Activated naive CD4-positive, alpha-beta T cell treated with anti-CD3 and anti-CD28 coated beads, Interleukin-2, amount 50 U/mL, for 72 hours (primary cell): Measurements from ENCODE around the gene PSG5. TPM values are rescaled to one million over a fixed set of nuclear protein-coding genes. Genes with fewer than 3 reads are reported as not detected.
"Not testable (repeated sequence)": the region's sequence is repeated elsewhere in the genome, so short reads cannot be mapped to it uniquely, and the experiment has no call there.

Experiments used
- ATAC-seq, 2 donors: fragments of 150-1000 bp; cut with Tn5 transposase; 2 replicates each; pipeline ENCODE4 v1.10.0; 2021; ENCODE audit warnings: mild to moderate bottlenecking in 2 of 2, moderate library complexity in 2 of 2
- DNase-seq, 2 donors: peaks; one replicate each; pipeline ENCODE4 v3.0.0; 2021 to 2022; ENCODE audit warnings: low spot score in 2 of 2
- H3K27ac Mint-ChIP-seq, 2 donors: one replicate each; pipeline ENCODE4 v1.8.0; 2022; ENCODE audit warnings: mild to moderate bottlenecking in 2 of 2, mixed read lengths in 2 of 2
- H3K36me3 Mint-ChIP-seq, 2 donors: one replicate each; pipeline ENCODE4 v1.8.0; 2022; ENCODE audit warnings: mixed read lengths in 2 of 2
- H3K9me3 Mint-ChIP-seq, 2 donors: one replicate each; pipeline ENCODE4 v1.8.0; 2022; ENCODE audit warnings: mixed read lengths in 2 of 2
- total RNA-seq, 2 donors: library from RNA; stranded (reverse); gene quantifications; one replicate each; pipeline ENCODE4 v1.2.3, GENCODE V29; 2022

The PSG5 gene
- total RNA-seq, 2 donors from 2014 or later: not detected

DNA sequence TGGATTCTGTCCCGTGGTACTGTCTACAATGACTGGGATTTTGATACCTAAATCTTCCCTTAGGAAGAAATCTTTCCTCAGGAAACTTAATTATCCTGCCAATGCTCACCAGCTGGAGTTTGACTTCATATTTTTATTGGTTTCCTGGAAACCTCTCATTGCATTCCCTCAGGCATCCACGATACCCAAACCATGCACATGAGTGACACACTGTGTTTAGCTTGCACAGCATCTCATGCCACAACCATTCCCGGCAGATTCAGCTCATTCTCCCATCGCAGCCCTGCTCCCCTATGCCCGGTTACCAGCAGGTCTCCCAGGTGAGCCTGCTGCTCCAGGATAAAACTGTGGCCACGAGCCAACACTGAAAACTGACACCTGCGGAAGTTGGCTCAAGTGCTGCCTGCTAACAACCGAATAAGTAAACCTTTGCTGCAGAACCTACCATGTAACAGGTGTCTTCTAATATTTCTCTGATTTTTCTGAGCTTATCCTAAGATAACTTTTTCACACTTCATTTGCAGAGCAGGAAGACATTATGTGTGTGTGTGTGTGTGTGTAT lies 55.0 kb downstream of the PSG5 start:
- not testable (repeated sequence) for H3K9me3 Mint-ChIP-seq, ATAC-seq, DNase-seq, H3K27ac Mint-ChIP-seq, H3K36me3 Mint-ChIP-seq

DNA sequence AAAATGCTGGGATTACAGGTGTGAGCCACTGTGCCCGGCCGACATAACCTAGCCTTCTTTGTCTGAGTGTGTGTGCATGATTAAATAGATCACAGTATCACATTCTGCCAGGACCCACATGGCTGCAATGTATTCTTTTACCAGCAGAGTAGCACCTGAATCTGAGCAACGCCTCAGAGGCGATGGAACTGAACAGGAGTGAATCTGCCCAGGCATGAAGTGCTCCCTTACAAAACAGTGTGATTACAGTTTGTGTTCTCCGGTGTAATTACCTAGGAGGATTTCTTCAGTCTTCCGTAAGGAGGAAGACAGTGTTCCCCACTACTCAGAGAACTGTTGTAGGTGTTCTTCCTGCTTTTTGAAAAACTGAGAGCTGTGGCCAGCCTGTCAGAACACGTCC lies 57.1 kb downstream of the PSG5 start:
- H3K27ac Mint-ChIP-seq, H3K9me3 Mint-ChIP-seq, DNase-seq, H3K36me3 Mint-ChIP-seq, ATAC-seq: not testable (repeated sequence)

DNA sequence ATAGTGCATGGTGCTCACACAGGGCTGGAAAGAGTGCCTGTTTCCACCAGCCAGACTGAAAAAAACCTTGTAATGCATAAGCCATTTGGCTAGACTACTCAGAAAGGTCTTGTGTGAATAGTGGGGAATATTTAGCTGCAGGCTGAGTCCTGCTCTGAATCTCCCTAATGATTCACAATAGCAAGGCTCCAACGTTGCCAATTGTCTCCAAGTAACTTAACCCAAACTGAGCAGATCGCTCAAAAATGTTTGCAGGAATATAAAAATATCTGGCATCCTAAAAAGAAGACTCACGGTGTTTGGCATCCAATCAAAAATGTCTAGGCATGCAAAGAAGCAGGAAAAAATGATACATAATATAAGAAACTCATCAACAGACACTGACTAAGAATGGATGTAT lies 59.0 kb downstream of the PSG5 start:
- H3K27ac Mint-ChIP-seq: not testable (repeated sequence)

DNA sequence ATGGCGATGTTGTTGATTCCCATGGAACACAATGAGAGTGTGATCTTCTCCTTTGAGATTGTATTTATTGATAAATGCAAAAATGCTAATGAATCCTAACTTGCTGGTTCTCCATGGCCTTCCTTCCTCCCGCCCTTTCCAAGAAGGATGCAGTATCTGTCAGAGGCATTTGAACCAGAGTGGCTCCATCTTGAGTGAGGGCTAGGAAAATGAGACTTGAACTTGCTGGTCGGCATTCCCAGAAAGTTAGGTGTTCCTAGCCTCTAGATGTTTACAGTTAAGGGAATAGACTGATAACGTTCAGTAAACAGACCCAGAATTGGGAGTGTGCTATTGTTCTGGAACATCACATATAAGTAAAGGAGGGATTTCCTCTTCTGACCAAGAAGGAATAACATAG lies 59.6 kb downstream of the PSG5 start:
- DNase-seq (no peak), ATAC-seq (no peak)
- no peak overlapping the region for H3K27ac Mint-ChIP-seq
- peaks cover 0 to 5% of the 10 kb centered on the region in 2 donors for H3K9me3 Mint-ChIP-seq
- H3K36me3 Mint-ChIP-seq: no peaks in the 10 kb centered on the region

More for the DNA sequence above, 59.0 kb downstream of the PSG5 start:
- not testable (repeated sequence) for H3K9me3 Mint-ChIP-seq, ATAC-seq, DNase-seq, H3K36me3 Mint-ChIP-seq

DNA sequence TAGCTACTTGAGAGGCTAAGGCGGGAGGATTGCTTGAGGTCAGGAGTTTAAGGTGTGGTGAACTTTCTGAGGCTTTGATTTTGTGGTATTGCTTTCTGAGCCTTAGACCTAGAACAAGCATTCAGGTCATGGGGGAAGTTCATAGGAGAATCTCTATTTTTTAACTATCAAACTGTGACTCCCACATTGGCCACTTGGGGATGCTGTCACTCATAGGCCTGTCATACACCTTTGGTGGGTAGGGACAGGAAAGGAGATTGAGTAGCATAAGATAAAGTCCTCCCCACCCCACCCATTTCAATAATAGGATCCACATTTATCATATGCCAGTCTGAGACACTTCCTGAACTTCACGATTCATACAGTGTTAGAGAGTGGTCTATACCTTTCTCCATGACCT lies 62.0 kb downstream of the PSG5 start:
- Mint-ChIP-seq H3K9me3 (peaks cover 0 to 5% of the 10 kb centered on the region in 2 donors), H3K36me3 (no peaks in the 10 kb centered on the region), H3K27ac (no peak overlapping the region)
- ATAC-seq (no peak), DNase-seq (no peak)

DNA sequence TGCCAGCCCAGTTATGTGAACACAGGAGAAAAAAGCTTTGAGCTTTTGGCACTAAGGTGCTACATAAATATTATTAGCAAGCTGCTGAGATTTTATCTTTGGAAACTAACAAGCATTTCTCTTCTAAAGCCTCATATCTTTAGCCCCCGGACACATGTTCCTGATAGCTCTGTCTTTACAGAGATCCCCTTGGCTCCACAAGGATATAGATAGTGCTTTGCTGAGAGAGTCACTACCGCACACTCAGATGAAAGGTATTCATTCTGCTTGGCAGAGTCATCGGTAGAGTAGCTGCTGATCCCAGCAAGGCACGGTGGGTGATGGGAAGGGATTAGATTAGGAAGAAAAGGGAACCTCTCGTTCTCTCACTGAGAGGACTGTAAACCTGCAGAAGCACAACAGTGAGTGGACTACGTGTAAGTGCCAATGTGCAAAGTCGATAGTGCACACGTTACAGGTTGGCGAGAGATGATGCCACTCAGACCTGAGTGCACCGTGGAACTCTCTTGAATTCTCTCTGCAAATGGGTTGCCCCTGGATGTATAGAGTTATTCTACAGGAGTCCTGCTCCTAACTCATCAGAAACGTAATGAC lies 65.8 kb downstream of the PSG5 start:
- H3K36me3 Mint-ChIP-seq, DNase-seq, H3K9me3 Mint-ChIP-seq: not testable (repeated sequence)

DNA sequence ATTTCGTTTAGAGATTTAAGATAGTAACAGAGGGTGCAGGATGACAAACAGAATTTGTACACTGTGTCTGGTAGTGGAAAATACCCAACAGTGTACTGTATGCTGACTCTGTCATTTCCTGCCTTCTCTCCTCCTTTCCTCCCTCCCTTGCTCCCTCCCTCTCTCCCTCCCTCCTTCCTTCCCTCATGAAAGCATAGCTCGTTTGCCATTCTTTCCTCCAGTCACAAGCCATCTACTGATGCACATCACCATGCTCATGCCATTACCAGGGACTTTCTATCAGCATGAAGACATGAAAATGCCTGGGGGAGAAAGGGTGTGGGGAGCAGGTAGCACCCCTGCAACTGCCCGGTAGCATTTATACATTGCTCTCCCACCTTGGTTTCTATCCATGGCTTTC lies 66.8 kb downstream of the PSG5 start:
- peaks cover 6 to 11% of the 10 kb centered on the region in 2 donors for H3K9me3 Mint-ChIP-seq
- H3K27ac Mint-ChIP-seq, DNase-seq, H3K36me3 Mint-ChIP-seq, ATAC-seq: not testable (repeated sequence)

More for the DNA sequence above, 65.8 kb downstream of the PSG5 start:
- not testable (repeated sequence) for ATAC-seq, H3K27ac Mint-ChIP-seq

Other genes starting within 250 kb of the PSG5 start
- not detected for gene PSG7, start 249.3 kb downstream of the PSG5 start, total RNA-seq
- under 1 TPM in 1 of 2 donors, not detected in 1; 0.37 TPM for gene PSG11, start 160.1 kb downstream of the PSG5 start, total RNA-seq
- gene PSG2, start 103.8 kb downstream of the PSG5 start, total RNA-seq: not detected
- under 1 TPM; 0.20 to 0.51 TPM for gene PSG4, start 19.1 kb upstream of the PSG5 start, total RNA-seq
- gene PSG9, start 83.0 kb upstream of the PSG5 start, total RNA-seq: under 1 TPM; 0.16 to 0.23 TPM
- gene CD177, start 167.2 kb upstream of the PSG5 start, total RNA-seq: not detected
- gene TEX101, start 228.4 kb upstream of the PSG5 start, total RNA-seq: not detected